ENCODE data around the gene P3H2.
"Not testable (repeated sequence)": the region's sequence is repeated elsewhere in the genome, so short reads cannot be mapped to it uniquely, and the experiment has no call there.

Gene P3H2

GRCh38 chr3:190074817-190075216 is 45.9 kb downstream of the P3H2 start:
- no peak overlapping the region for H3K27ac ChIP-seq
- no peaks in the 10 kb centered on the region for H3K4me1 ChIP-seq (ENCODE audit: control insufficient read depth in 1 of 2, insufficient read depth in 1 of 2, low read depth in 1 of 2, low read length in 1 of 2)
- no peak overlapping the region for H3K4me3 ChIP-seq (ENCODE audit: low read depth in 1 of 2, low read length in 1 of 2)
- H3K36me3 ChIP-seq: no peaks in the 10 kb centered on the region
- H3K9me3 ChIP-seq: no peaks in the 10 kb centered on the region
- TF ChIP-seq CTCF (IDR thresholded peaks at IDR 0.05): no peak
- no peaks in the 10 kb centered on the region for H3K27me3 ChIP-seq

- no peaks in the 10 kb centered on the region for H3K9me3 ChIP-seq
- no peak overlapping the region for H3K4me3 ChIP-seq (ENCODE audit: low read depth in 1 of 2, low read length in 1 of 2)
- H3K27me3 ChIP-seq: no peaks in the 10 kb centered on the region
- TF ChIP-seq CTCF (IDR thresholded peaks at IDR 0.05): no peak
- H3K27ac ChIP-seq: no peak overlapping the region
- no peaks in the 10 kb centered on the region for H3K4me1 ChIP-seq (ENCODE audit: control insufficient read depth in 1 of 2, insufficient read depth in 1 of 2, low read depth in 1 of 2, low read length in 1 of 2)
- no peaks in the 10 kb centered on the region for H3K36me3 ChIP-seq
Observed at GRCh38 chr3:190073264-190074008, 47.3 kb downstream of the P3H2 start.

GRCh38 chr3:190072856-190073255 is 47.8 kb downstream of the P3H2 start:
- H3K4me1 ChIP-seq (ENCODE audit: control insufficient read depth in 1 of 2, insufficient read depth in 1 of 2, low read depth in 1 of 2, low read length in 1 of 2): no peaks in the 10 kb centered on the region
- no peaks in the 10 kb centered on the region for H3K27me3 ChIP-seq

DNA sequence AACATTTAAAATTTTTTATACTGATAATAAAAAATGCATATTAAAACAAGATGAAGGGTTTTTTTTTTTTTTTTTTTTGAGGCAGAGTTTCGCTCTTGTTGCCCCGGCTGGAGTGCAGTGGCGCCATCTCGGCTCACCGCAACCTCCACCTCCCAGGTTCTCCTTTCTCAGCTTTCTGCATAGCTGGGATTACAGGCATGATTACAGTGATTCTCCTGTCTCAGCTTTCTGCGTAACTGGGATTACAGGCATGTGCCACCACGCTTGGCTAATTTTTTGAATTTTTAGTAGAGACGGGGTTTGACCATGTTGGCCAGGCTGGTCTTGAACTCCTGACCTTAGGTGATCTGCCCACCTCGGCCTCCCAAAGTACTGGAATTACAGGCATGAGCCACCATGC is 48.8 kb downstream of the P3H2 start:
- H3K9me3 ChIP-seq; H3K4me3 ChIP-seq (ENCODE audit: low read depth in 1 of 2, low read length in 1 of 2); H3K4me1 ChIP-seq (ENCODE audit: control insufficient read depth in 1 of 2, insufficient read depth in 1 of 2, low read depth in 1 of 2, low read length in 1 of 2); H3K36me3 ChIP-seq; H3K27me3 ChIP-seq; H3K27ac ChIP-seq: not testable (repeated sequence)

More at GRCh38 chr3:190072856-190073255, 47.8 kb downstream of the P3H2 start:
- H3K27ac ChIP-seq: no peak overlapping the region
- no peaks in the 10 kb centered on the region for H3K36me3 ChIP-seq
- TF ChIP-seq CTCF (IDR thresholded peaks at IDR 0.05): no peak
- no peaks in the 10 kb centered on the region for H3K9me3 ChIP-seq
- H3K4me3 ChIP-seq (ENCODE audit: low read depth in 1 of 2, low read length in 1 of 2): no peak overlapping the region

DNA sequence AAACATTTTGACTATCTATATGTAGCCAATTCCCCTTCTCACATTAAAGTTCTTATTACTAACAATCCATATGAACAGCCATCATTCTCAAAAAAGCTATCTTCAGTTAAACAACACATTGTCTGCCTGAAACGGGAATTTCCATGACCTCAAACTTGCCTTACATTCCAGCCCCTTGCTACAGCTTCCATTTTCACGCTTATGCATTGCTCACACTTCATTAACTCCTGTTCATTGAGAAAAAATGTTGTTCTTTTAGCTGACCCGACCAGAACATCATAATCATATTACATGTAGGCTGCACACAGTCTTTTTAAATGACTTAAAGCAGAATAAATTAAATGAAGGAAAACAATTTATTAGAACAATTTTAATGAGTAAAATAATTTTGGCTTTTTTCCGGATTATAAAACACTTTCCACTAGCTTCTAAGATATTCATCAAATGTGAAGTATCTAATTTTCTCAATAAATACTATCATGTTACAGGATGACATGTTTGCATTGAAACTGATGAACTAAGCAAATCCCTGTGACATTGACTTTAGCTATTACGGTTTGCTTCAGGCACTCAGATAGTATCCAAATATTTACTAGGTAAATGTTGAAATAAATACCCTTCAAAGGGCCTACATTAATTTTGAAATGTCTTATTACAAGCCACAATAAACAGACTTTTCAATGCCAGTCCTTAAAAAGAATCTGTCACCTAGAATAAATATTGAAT is 49.9 kb downstream of the P3H2 start:
- H3K4me3 ChIP-seq (ENCODE audit: low read depth in 1 of 2, low read length in 1 of 2): no peak overlapping the region
- no peaks in the 10 kb centered on the region for H3K4me1 ChIP-seq (ENCODE audit: control insufficient read depth in 1 of 2, insufficient read depth in 1 of 2, low read depth in 1 of 2, low read length in 1 of 2)
- no peak overlapping the region for H3K27ac ChIP-seq
- no peak for TF ChIP-seq CTCF (IDR thresholded peaks at IDR 0.05)
- H3K27me3 ChIP-seq: no peaks in the 10 kb centered on the region
- H3K9me3 ChIP-seq: no peaks in the 10 kb centered on the region
- no peaks in the 10 kb centered on the region for H3K36me3 ChIP-seq

DNA sequence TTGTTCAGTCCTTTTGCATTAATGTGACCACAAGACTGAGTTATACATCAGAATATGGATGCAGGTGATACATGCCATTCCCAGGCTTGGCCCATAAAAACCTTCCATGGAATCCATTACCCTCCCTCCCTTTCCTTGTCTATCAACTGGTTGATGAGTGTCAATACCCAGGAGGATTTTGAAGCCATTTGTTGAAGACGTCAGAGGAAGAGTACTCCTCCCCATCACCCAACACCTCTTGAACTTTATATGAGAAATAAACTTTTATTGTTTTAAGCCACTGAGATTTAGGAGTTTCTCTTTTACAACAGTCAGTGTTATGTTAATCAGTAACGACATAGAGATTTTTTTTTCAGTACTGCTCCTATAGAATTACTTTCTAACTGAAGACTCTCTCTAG is 55.5 kb downstream of the P3H2 start:
- H3K9me3 ChIP-seq: no peaks in the 10 kb centered on the region
- no peak for TF ChIP-seq CTCF (IDR thresholded peaks at IDR 0.05)
- H3K36me3 ChIP-seq: no peaks in the 10 kb centered on the region
- no peak overlapping the region for H3K27ac ChIP-seq
- H3K4me3 ChIP-seq (ENCODE audit: low read depth in 1 of 2, low read length in 1 of 2): no peak overlapping the region
- no peaks in the 10 kb centered on the region for H3K27me3 ChIP-seq
- H3K4me1 ChIP-seq (ENCODE audit: control insufficient read depth in 1 of 2, insufficient read depth in 1 of 2, low read depth in 1 of 2, low read length in 1 of 2): no peaks in the 10 kb centered on the region

Measured in neutrophil (primary cell).